Activated CD4-positive, CD25-positive, alpha-beta regulatory T cell treated with anti-CD3 and anti-CD28 coated beads, Interleukin-2, amount 50 U/mL, for 24 hours (primary cell): ENCODE data around the gene RNF167.

Experiments used
- ATAC-seq, 2 donors: fragments of 150-1000 bp; cut with Tn5 transposase; one replicate each; pipeline ENCODE4 v1.10.0; 2021; ENCODE audit warnings: mild to moderate bottlenecking in 1 of 2, moderate library complexity in 1 of 2

RNF167 gene

GRCh38 chr17:4939796-4940554 is at the start of gene RNF167, which contains the start of gene SLC25A11:
RNF167 (plus strand) TSS chr17:4940268; CDS start chr17:4940910, 642 bp downstream.
SLC25A11 (minus strand) TSS chr17:4940046; CDS start chr17:4939910, 136 bp downstream.
- peak; percentile 85 to 86 for ATAC-seq

GRCh38 chr17:4891411-4892410 is 48.4 kb upstream of the RNF167 start:
- ATAC-seq = no peak

- ATAC-seq = no peak
Measured at GRCh38 chr17:4892499-4893221, 47.4 kb upstream of the RNF167 start.

GRCh38 chr17:4893272-4893671 is 46.8 kb upstream of the RNF167 start:
- no peak for ATAC-seq

GRCh38 chr17:4893721-4894560 is 46.1 kb upstream of the RNF167 start:
- no peak for ATAC-seq

- no peak for ATAC-seq
Measured at GRCh38 chr17:4895121-4895520, 44.9 kb upstream of the RNF167 start.

- ATAC-seq = no peak
Measured at GRCh38 chr17:4895657-4896331, 44.3 kb upstream of the RNF167 start.

- no peak for ATAC-seq
Measured at GRCh38 chr17:4896332-4897197, 43.5 kb upstream of the RNF167 start.

- ATAC-seq = no peak
Measured at GRCh38 chr17:4897198-4897687, 42.8 kb upstream of the RNF167 start.

GRCh38 chr17:4897785-4898184 is 42.3 kb upstream of the RNF167 start:
- ATAC-seq = no peak

- ATAC-seq = no peak
Measured at GRCh38 chr17:4898351-4898750, 41.7 kb upstream of the RNF167 start.

GRCh38 chr17:4898927-4899326 is 41.1 kb upstream of the RNF167 start:
- peak in 1 of 2 donors; percentile 5 for ATAC-seq

- peak; percentile 82 to 87 for ATAC-seq
Measured at GRCh38 chr17:4899341-4900230, 40.5 kb upstream of the RNF167 start, which contains the start of gene C17orf107. C17orf107 (plus strand) TSS chr17:4899536; CDS start chr17:4899763, 227 bp downstream.

GRCh38 chr17:4900231-4901107 is 39.6 kb upstream of the RNF167 start:
- peak in 1 of 2 donors; percentile 22 for ATAC-seq

GRCh38 chr17:4901108-4901647 is 38.9 kb upstream of the RNF167 start:
- ATAC-seq = no peak

GRCh38 chr17:4901648-4902344 is 38.3 kb upstream of the RNF167 start:
- ATAC-seq = no peak

- no peak for ATAC-seq
Measured at GRCh38 chr17:4902540-4902939, 37.5 kb upstream of the RNF167 start.
